ENCODE results near the gene TMC8. TPM values are rescaled to one million over a fixed set of nuclear protein-coding genes. Genes with fewer than 3 reads are reported as not detected.

TMC8 gene
- total and polyA plus RNA-seq, 2 of the 8 experiments (the other 6 are each of a cell fraction or from before 2014, with no cell fraction given) = 1.00 to 2.8 TPM

- TF ChIP-seq CHD7 (IDR thresholded peaks at IDR 0.05; ENCODE audit: insufficient replicate concordance, low read length) (no peak), ATF3 (IDR thresholded peaks at IDR 0.05; ENCODE audit: insufficient read depth, low read depth, low read length) (no peak), TAF7 (optimal IDR thresholded peaks at IDR 0.05; ENCODE audit: borderline replicate concordance, low read depth, low read length) (no peak), SIN3A (conservative IDR thresholded peaks at IDR 0.05 in 1 of 2, IDR thresholded peaks at IDR 0.05 in 1 of 2; ENCODE audit: low read depth in 1 of 2, low read length in 2 of 2) (peak in 1 of 2 experiments; percentile 58; a peak in 3 of 4 replicates), SAP30 (IDR thresholded peaks at IDR 0.05; ENCODE audit: insufficient read depth, insufficient replicate concordance, low read length) (no peak), TCF12 (IDR thresholded peaks at IDR 0.05; ENCODE audit: low read depth, low read length) (no peak)
- TF ChIP-seq, protein P1, sequence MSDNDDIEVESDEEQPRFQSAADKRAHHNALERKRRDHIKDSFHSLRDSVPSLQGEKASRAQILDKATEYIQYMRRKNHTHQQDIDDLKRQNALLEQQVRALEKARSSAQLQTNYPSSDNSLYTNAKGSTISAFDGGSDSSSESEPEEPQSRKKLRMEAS (IDR thresholded peaks at IDR 0.05) = no peak
Observed at GRCh38 chr17:78127888-78128550, 2.6 kb upstream of the TMC8 start (continued).

All from H1 (cell line).